ENCODE results near the gene TMEM62. TPM values are rescaled to one million over a fixed set of nuclear protein-coding genes. Genes with fewer than 3 reads are reported as not detected.
"Not testable (repeated sequence)": the region's sequence is repeated elsewhere in the genome, so short reads cannot be mapped to it uniquely, and the experiment has no call there.

TMEM62 gene
- polyA plus RNA-seq, 1 donor from 2014 or later, result 8.7 TPM

DNA sequence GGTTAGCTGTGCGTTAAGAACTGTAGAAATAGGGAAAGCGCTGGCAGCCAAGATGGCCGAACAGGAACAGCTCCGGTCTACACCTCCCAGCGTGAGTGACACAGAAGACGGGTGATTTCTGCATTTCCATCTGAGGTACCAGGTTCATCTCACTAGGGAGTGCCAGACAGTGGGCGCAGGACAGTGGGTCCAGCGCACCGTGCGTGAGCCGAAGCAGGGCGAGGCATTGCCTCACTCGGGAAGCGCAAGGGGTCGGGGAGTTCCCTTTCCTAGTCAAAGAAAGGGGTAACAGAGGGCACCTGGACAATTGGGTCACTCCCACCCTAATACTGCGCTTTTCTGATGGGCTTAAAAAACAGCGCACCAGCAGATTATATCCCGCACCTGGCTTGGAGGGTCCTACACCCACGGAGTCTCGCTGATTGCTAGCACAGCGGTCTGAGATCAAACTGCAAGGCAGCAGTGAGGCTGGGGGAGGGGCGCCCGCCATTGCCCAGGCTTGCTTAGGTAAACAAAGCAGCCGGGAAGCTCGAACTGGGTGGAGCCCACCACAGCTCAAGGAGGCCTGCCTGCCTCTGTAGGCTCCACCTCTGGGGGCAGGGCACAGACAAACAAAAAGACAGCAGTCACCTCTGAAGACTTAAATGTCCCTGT lies 42.4 kb downstream of the TMEM62 start:
- H3K27me3 ChIP-seq (ENCODE audit: insufficient read depth, low read depth, low read length); H3K9me3 ChIP-seq (ENCODE audit: low read length): not testable (repeated sequence)

DNA sequence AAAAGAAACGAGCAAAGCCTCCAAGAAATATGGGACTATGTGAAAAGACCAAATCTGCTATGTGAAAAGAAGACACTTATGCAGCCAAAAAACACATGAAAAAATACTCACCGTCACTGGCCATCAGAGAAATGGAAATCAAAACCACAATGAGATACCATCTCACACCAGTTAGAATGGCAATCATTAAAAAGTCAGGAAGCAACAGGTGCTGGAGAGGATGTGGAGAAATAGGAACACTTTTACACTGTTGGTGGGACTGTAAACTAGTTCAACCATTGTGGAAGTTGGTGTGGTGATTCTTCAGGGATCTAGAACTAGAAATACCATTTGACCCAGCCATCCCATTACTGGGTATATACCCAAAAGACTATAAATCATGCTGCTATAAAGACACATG lies 43.8 kb downstream of the TMEM62 start:
- H2AFZ ChIP-seq (ENCODE audit: low read depth, low read length); H3K79me2 ChIP-seq (replicated peaks; ENCODE audit: insufficient read depth, low read length); H3K27me3 ChIP-seq (ENCODE audit: insufficient read depth, low read depth, low read length); H3K36me3 ChIP-seq (ENCODE audit: insufficient read depth, low read length); H3K4me2 ChIP-seq (ENCODE audit: low read length); H3K9me2 ChIP-seq (ENCODE audit: insufficient read depth, low read length); H3K27ac ChIP-seq (ENCODE audit: low read length); H3K9me3 ChIP-seq (ENCODE audit: low read length); H3K9ac ChIP-seq (ENCODE audit: low read length); H3K4me3 ChIP-seq (ENCODE audit: low read length); H4K20me1 ChIP-seq (ENCODE audit: insufficient read depth); H3F3A ChIP-seq (ENCODE audit: insufficient read depth, low read length, poor library complexity, severe bottlenecking): not testable (repeated sequence)

More for the DNA sequence above, 42.4 kb downstream of the TMEM62 start:
- H3K27ac ChIP-seq (ENCODE audit: low read length); H3K9ac ChIP-seq (ENCODE audit: low read length); H3K4me2 ChIP-seq (ENCODE audit: low read length); H3K4me3 ChIP-seq (ENCODE audit: low read length); H3F3A ChIP-seq (ENCODE audit: insufficient read depth, low read length, poor library complexity, severe bottlenecking); H4K20me1 ChIP-seq (ENCODE audit: insufficient read depth); H2AFZ ChIP-seq (ENCODE audit: low read depth, low read length); H3K36me3 ChIP-seq (ENCODE audit: insufficient read depth, low read length); H3K79me2 ChIP-seq (replicated peaks; ENCODE audit: insufficient read depth, low read length); H3K9me2 ChIP-seq (ENCODE audit: insufficient read depth, low read length): not testable (repeated sequence)

DNA sequence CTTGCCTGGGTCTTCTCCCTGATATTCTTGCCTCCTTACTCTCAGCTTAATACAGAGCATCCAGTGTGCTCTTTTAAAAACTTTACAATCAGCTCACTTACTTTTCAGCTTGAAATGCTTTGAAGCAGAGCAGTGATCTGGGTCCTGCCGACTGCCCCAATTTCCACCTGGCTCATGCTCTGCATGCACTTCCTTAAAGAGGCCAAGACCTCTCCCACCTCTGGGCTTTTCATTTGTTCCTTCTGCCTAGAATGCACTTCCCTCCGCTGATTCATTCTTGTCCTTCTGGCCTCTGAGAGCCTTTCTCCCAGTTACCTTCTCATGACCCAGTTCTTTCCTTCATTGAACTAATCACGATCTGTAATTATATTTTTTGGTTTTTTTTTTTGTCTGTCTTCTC lies 49.9 kb downstream of the TMEM62 start:
- H3K27ac ChIP-seq (ENCODE audit: low read length), result no peak overlapping the region
- no peaks in the 10 kb centered on the region for H3K27me3 ChIP-seq (ENCODE audit: insufficient read depth, low read depth, low read length)
- no peaks in the 10 kb centered on the region for H3K36me3 ChIP-seq (ENCODE audit: insufficient read depth, low read length)
- H3K4me3 ChIP-seq (ENCODE audit: low read length), result no peak overlapping the region
- H3K9me2 ChIP-seq (ENCODE audit: insufficient read depth, low read length), result no peaks in the 10 kb centered on the region
- H2AFZ ChIP-seq (ENCODE audit: low read depth, low read length), result no peak overlapping the region
- no peak overlapping the region for H3K9ac ChIP-seq (ENCODE audit: low read length)
- no peaks in the 10 kb centered on the region for H3K9me3 ChIP-seq (ENCODE audit: low read length)
- H3K4me2 ChIP-seq (ENCODE audit: low read length), result no peak overlapping the region
- TF ChIP-seq, protein P1, sequence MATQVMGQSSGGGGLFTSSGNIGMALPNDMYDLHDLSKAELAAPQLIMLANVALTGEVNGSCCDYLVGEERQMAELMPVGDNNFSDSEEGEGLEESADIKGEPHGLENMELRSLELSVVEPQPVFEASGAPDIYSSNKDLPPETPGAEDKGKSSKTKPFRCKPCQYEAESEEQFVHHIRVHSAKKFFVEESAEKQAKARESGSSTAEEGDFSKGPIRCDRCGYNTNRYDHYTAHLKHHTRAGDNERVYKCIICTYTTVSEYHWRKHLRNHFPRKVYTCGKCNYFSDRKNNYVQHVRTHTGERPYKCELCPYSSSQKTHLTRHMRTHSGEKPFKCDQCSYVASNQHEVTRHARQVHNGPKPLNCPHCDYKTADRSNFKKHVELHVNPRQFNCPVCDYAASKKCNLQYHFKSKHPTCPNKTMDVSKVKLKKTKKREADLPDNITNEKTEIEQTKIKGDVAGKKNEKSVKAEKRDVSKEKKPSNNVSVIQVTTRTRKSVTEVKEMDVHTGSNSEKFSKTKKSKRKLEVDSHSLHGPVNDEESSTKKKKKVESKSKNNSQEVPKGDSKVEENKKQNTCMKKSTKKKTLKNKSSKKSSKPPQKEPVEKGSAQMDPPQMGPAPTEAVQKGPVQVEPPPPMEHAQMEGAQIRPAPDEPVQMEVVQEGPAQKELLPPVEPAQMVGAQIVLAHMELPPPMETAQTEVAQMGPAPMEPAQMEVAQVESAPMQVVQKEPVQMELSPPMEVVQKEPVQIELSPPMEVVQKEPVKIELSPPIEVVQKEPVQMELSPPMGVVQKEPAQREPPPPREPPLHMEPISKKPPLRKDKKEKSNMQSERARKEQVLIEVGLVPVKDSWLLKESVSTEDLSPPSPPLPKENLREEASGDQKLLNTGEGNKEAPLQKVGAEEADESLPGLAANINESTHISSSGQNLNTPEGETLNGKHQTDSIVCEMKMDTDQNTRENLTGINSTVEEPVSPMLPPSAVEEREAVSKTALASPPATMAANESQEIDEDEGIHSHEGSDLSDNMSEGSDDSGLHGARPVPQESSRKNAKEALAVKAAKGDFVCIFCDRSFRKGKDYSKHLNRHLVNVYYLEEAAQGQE (IDR thresholded peaks at IDR 0.05; ENCODE audit: borderline replicate concordance), result no peak
- TF ChIP-seq EZH2 (IDR thresholded peaks at IDR 0.05; ENCODE audit: borderline replicate concordance, insufficient read depth, low read length, poor library complexity, severe bottlenecking), result no peak
- TF ChIP-seq TAF1 (IDR thresholded peaks at IDR 0.05; ENCODE audit: low read depth), result no peak
- TF ChIP-seq EP300 (conservative IDR thresholded peaks at IDR 0.05; ENCODE audit: poor library complexity, severe bottlenecking), result no peak
- TF ChIP-seq MXI1 (conservative IDR thresholded peaks at IDR 0.05; ENCODE audit: poor library complexity, severe bottlenecking), result no peak
- no peak for TF ChIP-seq CTCF (IDR thresholded peaks at IDR 0.05; ENCODE audit: poor library complexity, severe bottlenecking)
- no peak for TF ChIP-seq RAD21 (conservative IDR thresholded peaks at IDR 0.05)
- no peak for TF ChIP-seq SMC3 (conservative IDR thresholded peaks at IDR 0.05; ENCODE audit: poor library complexity)
- TF ChIP-seq POLR2AphosphoS5 (IDR thresholded peaks at IDR 0.05), result no peak
- no peaks in the 10 kb centered on the region for H3F3A ChIP-seq (ENCODE audit: insufficient read depth, low read length, poor library complexity, severe bottlenecking)
- H4K20me1 ChIP-seq (ENCODE audit: insufficient read depth), result no peaks in the 10 kb centered on the region
- peaks cover 16% of the 10 kb centered on the region for H3K79me2 ChIP-seq (replicated peaks; ENCODE audit: insufficient read depth, low read length)
